Uterus (tissue), 4 donors: Measurements from ENCODE around the gene SERPINA1. TPM values are rescaled to one million over a fixed set of nuclear protein-coding genes. Genes with fewer than 3 reads are reported as not detected.
"Not testable (repeated sequence)": the region's sequence is repeated elsewhere in the genome, so short reads cannot be mapped to it uniquely, and the experiment has no call there.

Source experiments
- DNase-seq, 2 donors: peaks; one replicate each; pipeline ENCODE4 v3.0.0-alpha.2; 2019 to 2020
- H3K27ac ChIP-seq, 2 donors: fragments of 200-600 bp; sonication (generic); 1 replicate in 1 of 2; 2 replicates in 1 of 2; pipeline ENCODE4 v1.5.1; 2016 to 2018
- H3K27me3 ChIP-seq, 2 donors: fragments of 200-600 bp; sonication (generic); one replicate each; pipeline ENCODE4 v1.5.1; 2018 to 2019; ENCODE audit warnings: control low read depth in 1 of 2
- H3K36me3 ChIP-seq, 2 donors: fragments of 200-600 bp; sonication (generic); one replicate each; pipeline ENCODE4 v1.5.1; 2019; ENCODE audit warnings: control low read depth in 1 of 2
- H3K4me1 ChIP-seq, 2 donors: fragments of 200-600 bp; sonication (generic); one replicate each; pipeline ENCODE4 v1.5.1; 2018 to 2019; ENCODE audit warnings: control low read depth in 1 of 2
- H3K4me3 ChIP-seq, 2 donors: fragments of 200-600 bp; sonication (generic); 1 replicate in 1 of 2; 2 replicates in 1 of 2; pipeline ENCODE4 v1.5.1; 2018 to 2019; ENCODE audit warnings: mild to moderate bottlenecking in 1 of 2
- H3K9me3 ChIP-seq, 2 donors: fragments of 200-600 bp; sonication (generic); one replicate each; pipeline ENCODE4 v1.5.1; 2019; ENCODE audit warnings: control low read depth in 1 of 2
- CTCF ChIP-seq, 4 experiments: fragments of 200-600 bp in 2 of 4; fragments of 450-650 bp in 2 of 4; sonication (generic) in 2 of 4; IDR thresholded peaks; one replicate each; pipeline ENCODE4 v1.5.1; 2016 to 2019; ENCODE audit warnings: antibody characterized with exemption in 4 of 4, mild to moderate bottlenecking in 2 of 4, moderate library complexity in 1 of 4
- POLR2A ChIP-seq, 2 donors: fragments of 450-650 bp; IDR thresholded peaks; one replicate each; pipeline ENCODE4 v1.6.1; 2016; ENCODE audit warnings: antibody characterized with exemption in 2 of 2, mild to moderate bottlenecking in 1 of 2, moderate library complexity in 1 of 2
- intact Hi-C: fragments of 100-400 bp; cut with DNase I; formaldehyde crosslinking; loops from one replicate; pipeline ENCODE4 v1.15.1; 2023; ENCODE audit warnings: low total_unique reads
- total RNA-seq, 4 donors: library from RNA; depleted of rRNA in 3 of 4; stranded (reverse); fragments of >200 nt in 3 of 4; gene quantifications; one replicate each; pipeline versions ENCODE4 v1.1.0 to v1.2.4, GENCODE V29; 2014 to 2023
- donor health status: DM: yes; HTN: yes; CAD: no.

Gene SERPINA1
- total RNA-seq, 4 donors from 2014 or later = 0.88 to 6.6 (median 4.9) TPM; not detected in 1

DNA sequence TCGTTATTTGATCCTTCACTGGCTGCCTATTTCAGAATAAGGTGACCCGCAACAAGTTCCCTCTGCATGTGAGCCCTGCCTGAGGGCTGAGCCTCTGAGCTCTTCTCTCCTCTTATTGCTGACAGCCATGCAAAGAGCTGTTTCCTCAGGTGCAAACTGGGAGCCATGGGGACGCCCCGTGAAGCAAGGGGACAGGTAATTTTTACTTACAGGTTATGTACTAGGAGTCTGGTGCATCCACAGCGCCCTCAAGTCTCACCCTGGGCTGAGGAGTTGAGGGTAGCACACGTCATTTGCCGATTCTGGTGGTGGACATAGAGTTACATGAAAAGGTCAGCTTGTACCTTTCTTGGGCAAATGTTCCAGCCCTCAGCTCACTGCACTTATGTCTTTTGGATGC lies 39.1 kb downstream of the SERPINA1 start:
- intact Hi-C loops = no loop called here
- H3K4me3 ChIP-seq = no peak overlapping the region
- H3K27me3 ChIP-seq = no peaks in the 10 kb centered on the region
- H3K4me1 ChIP-seq = no peaks in the 10 kb centered on the region
- TF ChIP-seq CTCF (IDR thresholded peaks at IDR 0.05) (no peak), POLR2A (IDR thresholded peaks at IDR 0.05) (no peak)
- no peak overlapping the region for H3K27ac ChIP-seq
- H3K36me3 ChIP-seq = no peaks in the 10 kb centered on the region
- H3K9me3 ChIP-seq = no peaks in the 10 kb centered on the region
- DNase-seq = no peak

DNA sequence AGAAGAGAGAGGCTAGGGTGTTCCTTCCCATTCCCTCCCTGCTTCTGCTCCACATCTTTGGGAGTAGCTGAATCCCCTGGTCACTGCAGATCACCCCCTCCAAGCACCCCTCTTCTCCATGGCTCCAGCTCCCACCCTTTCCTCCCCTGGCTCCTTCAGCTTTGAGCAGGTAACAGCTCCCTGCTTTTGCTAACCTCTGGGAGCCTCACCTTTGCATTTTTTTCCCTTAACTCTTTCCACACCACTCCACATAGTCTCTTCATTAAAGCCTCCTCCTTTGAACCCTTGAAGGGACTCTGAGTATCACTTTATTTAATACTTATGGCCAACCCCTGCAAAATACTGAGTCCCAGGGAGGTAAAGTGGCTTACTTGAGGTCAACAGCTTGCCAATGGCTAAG lies 39.6 kb downstream of the SERPINA1 start:
- intact Hi-C loops = no loop called here
- H3K4me3 ChIP-seq = no peak overlapping the region
- H3K27ac ChIP-seq = no peak overlapping the region
- no peaks in the 10 kb centered on the region for H3K36me3 ChIP-seq
- TF ChIP-seq POLR2A (IDR thresholded peaks at IDR 0.05) (no peak), CTCF (IDR thresholded peaks at IDR 0.05) (no peak)
- no peaks in the 10 kb centered on the region for H3K9me3 ChIP-seq
- no peaks in the 10 kb centered on the region for H3K27me3 ChIP-seq
- no peaks in the 10 kb centered on the region for H3K4me1 ChIP-seq
- DNase-seq = no peak

DNA sequence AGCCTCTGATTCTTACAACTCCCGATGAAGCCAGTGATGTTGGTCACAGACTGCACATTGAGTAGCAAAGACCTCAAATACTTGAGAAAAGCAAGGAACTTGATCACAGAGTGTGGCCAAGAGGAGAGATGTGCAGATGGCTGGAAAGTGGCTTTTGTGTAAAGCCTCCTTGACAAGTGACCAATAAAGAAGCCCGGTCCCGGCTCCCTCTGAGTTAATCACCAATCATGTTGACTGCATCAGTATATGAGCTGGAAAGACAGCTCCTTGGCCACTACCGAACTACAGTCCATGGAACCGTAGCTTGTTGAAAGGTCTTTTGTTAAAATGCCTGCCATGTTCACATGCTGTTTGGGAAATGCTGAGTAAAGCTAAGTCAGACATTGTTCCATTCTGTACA lies 41.6 kb downstream of the SERPINA1 start:
- Histone ChIP-seq H3K9me3 (no peaks in the 10 kb centered on the region), H3K36me3 (no peaks in the 10 kb centered on the region), H3K27ac (no peak overlapping the region), H3K4me3 (no peak overlapping the region), H3K27me3 (no peaks in the 10 kb centered on the region), H3K4me1 (no peaks in the 10 kb centered on the region)
- no peak for DNase-seq
- intact Hi-C loops = no loop called here
- TF ChIP-seq POLR2A (IDR thresholded peaks at IDR 0.05) (no peak), CTCF (IDR thresholded peaks at IDR 0.05) (no peak)

- intact Hi-C loops, H3K27ac ChIP-seq, DNase-seq, H3K4me3 ChIP-seq, H3K36me3 ChIP-seq, H3K9me3 ChIP-seq, H3K27me3 ChIP-seq, H3K4me1 ChIP-seq: not testable (repeated sequence)
Measured at GRCh38 chr14:94346065-94346786, 42.2 kb downstream of the SERPINA1 start.

GRCh38 chr14:94345344-94346064 lies 42.9 kb downstream of the SERPINA1 start:
- DNase-seq = no peak
- intact Hi-C loops = no loop called here

More at GRCh38 chr14:94345344-94346064, 42.9 kb downstream of the SERPINA1 start:
- Histone ChIP-seq H3K9me3 (no peaks in the 10 kb centered on the region), H3K4me3 (no peak overlapping the region), H3K27ac (no peak overlapping the region), H3K4me1 (no peaks in the 10 kb centered on the region), H3K36me3 (no peaks in the 10 kb centered on the region), H3K27me3 (no peaks in the 10 kb centered on the region)
- TF ChIP-seq CTCF (IDR thresholded peaks at IDR 0.05) = no peak
- TF ChIP-seq POLR2A (IDR thresholded peaks at IDR 0.05) = no peak
